Endothelial cell (in vitro differentiated cells): Measurements from ENCODE around the gene FMO4. TPM values are rescaled to one million over a fixed set of nuclear protein-coding genes. Genes with fewer than 3 reads are reported as not detected.

Experiments used
- DNase-seq: peaks from one replicate; pipeline ENCODE4 v3.0.0; 2021; ENCODE audit warnings: low spot score
- H3K27ac Mint-ChIP-seq: one replicate; pipeline ENCODE4 v1.8.0; 2021; ENCODE audit warnings: mixed read lengths, inconsistent platforms; ENCODE audit not compliant: unreplicated experiment
- H3K27me3 Mint-ChIP-seq: one replicate; pipeline ENCODE4 v1.8.0; 2021; ENCODE audit warnings: mild to moderate bottlenecking, moderate library complexity, mixed read lengths, inconsistent platforms; ENCODE audit not compliant: unreplicated experiment
- H3K36me3 Mint-ChIP-seq: one replicate; pipeline ENCODE4 v1.8.0; 2021; ENCODE audit warnings: mild to moderate bottlenecking, low read depth, mixed read lengths, inconsistent platforms; ENCODE audit not compliant: unreplicated experiment
- H3K4me1 Mint-ChIP-seq: one replicate; pipeline ENCODE4 v1.8.0; 2021; ENCODE audit warnings: mild to moderate bottlenecking, mixed read lengths, inconsistent platforms; ENCODE audit not compliant: unreplicated experiment
- H3K4me3 Mint-ChIP-seq: one replicate; pipeline ENCODE4 v1.8.0; 2021; ENCODE audit warnings: mild to moderate bottlenecking, mixed read lengths, inconsistent platforms; ENCODE audit not compliant: unreplicated experiment
- H3K9me3 Mint-ChIP-seq: one replicate; pipeline ENCODE4 v1.8.0; 2021; ENCODE audit warnings: mixed read lengths, inconsistent platforms; ENCODE audit not compliant: unreplicated experiment
- CTCF ChIP-seq: fragments of 200-600 bp; sonication (generic); IDR thresholded peaks from one replicate; pipeline ENCODE4 v1.5.0; 2021; ENCODE audit warnings: antibody characterized with exemption; ENCODE audit not compliant: unreplicated experiment
- long read RNA-seq: library from polyadenylated mRNA; unstranded; transcript quantifications from one replicate; pipeline ENCODE4 v2.0.0, GENCODE V29; 2020; ENCODE audit not compliant: unreplicated experiment
- total RNA-seq: library from RNA; stranded (reverse); fragmentation: NEBNext Ultra II Directional; extraction: Animal tissue kit (Norgen Biotek cat#: 25700); gene quantifications from one replicate; pipeline ENCODE4 v1.2.1, GENCODE V29; 2021; ENCODE audit not compliant: unreplicated experiment

Gene FMO4
- 2.4 TPM for total RNA-seq
- long read RNA-seq, partial matches to known transcripts: 0 of 2 reads
- long read RNA-seq, other reads (novel, unspliced or antisense): 1 of 2 reads

GRCh38 chr1:171313835-171314320 is at the start of gene FMO4:
FMO4 (plus strand) TSS chr1:171314183; CDS start chr1:171319826, 5,643 bp downstream.
- DNase-seq: peak; percentile 79
- H3K27ac Mint-ChIP-seq: peak within 1 kb of the TSS; percentile 92
- TF ChIP-seq CTCF: peak; percentile 75
- no peaks in the 10 kb centered on the region for H3K36me3 Mint-ChIP-seq
- peaks cover 4% of the 10 kb centered on the region for H3K4me1 Mint-ChIP-seq
- peaks cover 5% of the 10 kb centered on the region for H3K27me3 Mint-ChIP-seq
- no peaks in the 10 kb centered on the region for H3K9me3 Mint-ChIP-seq
- peak within 1 kb of the TSS; percentile 59 for H3K4me3 Mint-ChIP-seq

- H3K4me3 Mint-ChIP-seq: no peak overlapping the region
- H3K27me3 Mint-ChIP-seq: no peaks in the 10 kb centered on the region
- no peak overlapping the region for H3K27ac Mint-ChIP-seq
- no peak for DNase-seq
- H3K4me1 Mint-ChIP-seq: no peaks in the 10 kb centered on the region
- no peaks in the 10 kb centered on the region for H3K9me3 Mint-ChIP-seq
- no peaks in the 10 kb centered on the region for H3K36me3 Mint-ChIP-seq
- no peak for TF ChIP-seq CTCF
These were observed 48.3 kb upstream of the FMO4 start for GRCh38 chr1:171265686-171266085.

- H3K9me3 Mint-ChIP-seq: no peaks in the 10 kb centered on the region
- H3K4me1 Mint-ChIP-seq: no peaks in the 10 kb centered on the region
- TF ChIP-seq CTCF: no peak
- H3K36me3 Mint-ChIP-seq: no peaks in the 10 kb centered on the region
- H3K27me3 Mint-ChIP-seq: no peaks in the 10 kb centered on the region
- H3K4me3 Mint-ChIP-seq: no peak overlapping the region
- no peak for DNase-seq
- H3K27ac Mint-ChIP-seq: no peak overlapping the region
These were observed 47.1 kb upstream of the FMO4 start for GRCh38 chr1:171266930-171267329.

- H3K9me3 Mint-ChIP-seq: no peaks in the 10 kb centered on the region
These were observed 46.6 kb upstream of the FMO4 start for GRCh38 chr1:171267391-171267790.

More at GRCh38 chr1:171267391-171267790, 46.6 kb upstream of the FMO4 start:
- H3K36me3 Mint-ChIP-seq: no peaks in the 10 kb centered on the region
- H3K4me3 Mint-ChIP-seq: no peak overlapping the region
- no peaks in the 10 kb centered on the region for H3K27me3 Mint-ChIP-seq
- H3K27ac Mint-ChIP-seq: no peak overlapping the region
- no peak for TF ChIP-seq CTCF
- H3K4me1 Mint-ChIP-seq: no peaks in the 10 kb centered on the region
- DNase-seq: no peak
